Kidney epithelial cell (primary cell): ENCODE data around the gene CLIP2. TPM values are rescaled to one million over a fixed set of nuclear protein-coding genes. Genes with fewer than 3 reads are reported as not detected.
"Not testable (repeated sequence)": the region's sequence is repeated elsewhere in the genome, so short reads cannot be mapped to it uniquely, and the experiment has no call there.

ENCODE experiments used
- DNase-seq: peaks from one replicate; pipeline ENCODE4 v3.0.0-alpha.2; 2010; ENCODE audit warnings: low read depth
- H3K27me3 ChIP-seq: 2 replicates; pipeline ENCODE4 v1.6.0; 2011; ENCODE audit warnings: low read length; ENCODE audit not compliant: control insufficient read depth, insufficient read depth
- H3K36me3 ChIP-seq: 2 replicates; pipeline ENCODE4 v1.5.1; 2011; ENCODE audit warnings: low read length; ENCODE audit not compliant: control insufficient read depth, insufficient read depth
- H3K4me3 ChIP-seq: 2 replicates; pipeline ENCODE4 v1.5.1; 2011; ENCODE audit warnings: low read depth, mild to moderate bottlenecking, control low read depth, low read length
- total RNA-seq: library from RNA; depleted of rRNA; stranded (reverse); fragments of >200 nt; gene quantifications from 2 replicates; pipeline ENCODE4 v1.2.3, GENCODE V29; 2015
- TF ChIP-seq, protein P1 (sequence below): IDR thresholded peaks from 2 replicates; pipeline ENCODE4 v1.5.1; 2011; ENCODE audit warnings: mild to moderate bottlenecking, moderate library complexity, low read length, control low read depth, inconsistent platforms; ENCODE audit not compliant: insufficient read depth, poor library complexity, severe bottlenecking

CLIP2 gene
- total RNA-seq, 1 donor from 2014 or later = 46.3 TPM

DNA sequence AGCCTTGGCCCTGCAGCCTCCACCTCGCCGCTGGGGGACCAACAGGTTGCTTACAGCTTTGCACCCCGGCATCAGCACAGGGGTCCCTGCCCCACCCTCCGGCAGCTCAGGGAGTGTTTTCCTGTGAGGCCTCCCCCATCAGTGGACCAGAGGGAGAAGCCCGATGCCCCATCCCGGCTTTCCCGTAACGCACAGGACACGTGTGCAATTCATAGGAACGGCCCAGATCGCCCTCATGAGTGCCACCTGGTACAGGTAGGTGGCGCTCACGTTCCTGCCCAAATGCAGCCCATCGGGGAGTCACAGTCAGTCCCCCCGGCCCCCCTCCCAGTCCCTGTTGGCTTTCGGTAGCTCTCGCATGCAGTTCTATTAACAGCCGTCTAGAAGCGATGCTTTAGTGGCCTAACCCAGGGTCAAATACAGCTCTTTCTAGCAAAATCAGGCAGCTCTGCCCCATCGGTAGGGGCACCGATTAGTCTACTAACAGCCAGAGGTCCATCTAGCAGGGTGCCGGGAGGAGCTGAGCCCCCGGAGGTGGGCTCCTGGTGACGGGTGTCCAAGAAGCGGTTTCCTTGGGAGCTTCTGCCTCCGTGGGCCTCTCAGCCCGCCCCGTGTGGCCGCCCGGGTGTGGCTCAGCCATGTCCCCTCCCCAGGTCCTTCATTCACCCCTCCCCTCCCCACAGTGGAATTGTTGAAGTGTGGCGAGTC, 116.1 kb downstream of the CLIP2 start:
- H3K4me3 ChIP-seq = no peak overlapping the region
- H3K27me3 ChIP-seq = no peaks in the 10 kb centered on the region
- DNase-seq = no peak
- H3K36me3 ChIP-seq = peaks cover 2% of the 10 kb centered on the region
- TF ChIP-seq, protein P1, sequence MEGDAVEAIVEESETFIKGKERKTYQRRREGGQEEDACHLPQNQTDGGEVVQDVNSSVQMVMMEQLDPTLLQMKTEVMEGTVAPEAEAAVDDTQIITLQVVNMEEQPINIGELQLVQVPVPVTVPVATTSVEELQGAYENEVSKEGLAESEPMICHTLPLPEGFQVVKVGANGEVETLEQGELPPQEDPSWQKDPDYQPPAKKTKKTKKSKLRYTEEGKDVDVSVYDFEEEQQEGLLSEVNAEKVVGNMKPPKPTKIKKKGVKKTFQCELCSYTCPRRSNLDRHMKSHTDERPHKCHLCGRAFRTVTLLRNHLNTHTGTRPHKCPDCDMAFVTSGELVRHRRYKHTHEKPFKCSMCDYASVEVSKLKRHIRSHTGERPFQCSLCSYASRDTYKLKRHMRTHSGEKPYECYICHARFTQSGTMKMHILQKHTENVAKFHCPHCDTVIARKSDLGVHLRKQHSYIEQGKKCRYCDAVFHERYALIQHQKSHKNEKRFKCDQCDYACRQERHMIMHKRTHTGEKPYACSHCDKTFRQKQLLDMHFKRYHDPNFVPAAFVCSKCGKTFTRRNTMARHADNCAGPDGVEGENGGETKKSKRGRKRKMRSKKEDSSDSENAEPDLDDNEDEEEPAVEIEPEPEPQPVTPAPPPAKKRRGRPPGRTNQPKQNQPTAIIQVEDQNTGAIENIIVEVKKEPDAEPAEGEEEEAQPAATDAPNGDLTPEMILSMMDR = peak; percentile 69

DNA sequence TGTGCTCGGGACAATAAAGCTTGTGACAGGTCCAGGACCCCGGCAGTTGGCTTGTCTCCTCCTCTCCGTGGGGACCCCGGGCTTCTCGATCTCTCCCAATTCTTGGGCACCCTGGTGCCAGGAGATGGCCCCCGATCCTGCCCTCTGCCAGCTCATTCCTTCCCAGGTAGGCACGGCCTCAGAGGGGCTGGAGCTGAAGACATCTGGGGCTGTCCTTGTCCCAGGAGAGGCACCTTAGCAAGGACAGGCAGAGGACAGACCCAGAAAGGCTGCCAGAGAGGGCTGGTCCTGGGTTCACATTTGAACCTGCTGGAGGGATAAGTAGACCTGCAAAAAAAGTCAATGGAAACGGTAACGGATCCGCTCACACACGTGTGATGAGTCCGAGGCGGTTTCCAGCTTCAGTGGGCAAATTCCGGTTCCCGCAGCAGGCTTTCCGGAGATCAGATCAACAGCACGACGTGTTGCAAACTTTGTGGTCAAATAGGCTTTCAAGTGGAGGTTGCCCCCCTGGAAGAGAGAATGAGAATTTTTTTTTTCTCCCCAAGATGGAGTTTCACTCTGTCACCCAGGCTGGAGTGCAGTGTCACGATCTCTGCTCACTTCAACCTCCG, 116.8 kb downstream of the CLIP2 start:
- Histone ChIP-seq H3K36me3 (peaks cover 2% of the 10 kb centered on the region), H3K4me3 (no peak overlapping the region), H3K27me3 (no peaks in the 10 kb centered on the region)
- TF ChIP-seq, protein P1 = no peak
- DNase-seq = no peak

DNA sequence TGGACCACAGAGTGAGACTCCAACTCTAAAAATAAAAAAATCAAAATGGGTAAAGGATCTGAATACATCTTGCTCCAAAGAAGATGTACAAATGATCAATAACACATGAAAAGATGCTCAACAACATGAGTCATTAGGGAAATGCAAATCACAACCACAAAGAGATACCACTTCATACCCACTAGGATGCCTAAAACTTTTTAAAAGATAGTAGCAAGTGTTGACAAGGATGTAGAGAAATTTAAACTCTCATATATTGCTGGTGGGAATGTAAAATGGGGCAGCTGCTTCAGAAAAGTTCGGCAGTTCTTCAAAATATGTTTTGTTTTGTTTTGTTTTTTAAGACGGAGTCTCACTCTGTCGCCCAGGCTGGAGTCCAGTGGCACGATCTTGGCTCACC, 118.8 kb downstream of the CLIP2 start:
- DNase-seq = no peak
- TF ChIP-seq, protein P1 = no peak
- Histone ChIP-seq H3K4me3 (no peak overlapping the region), H3K36me3 (peaks cover 2% of the 10 kb centered on the region), H3K27me3 (no peaks in the 10 kb centered on the region)

DNA sequence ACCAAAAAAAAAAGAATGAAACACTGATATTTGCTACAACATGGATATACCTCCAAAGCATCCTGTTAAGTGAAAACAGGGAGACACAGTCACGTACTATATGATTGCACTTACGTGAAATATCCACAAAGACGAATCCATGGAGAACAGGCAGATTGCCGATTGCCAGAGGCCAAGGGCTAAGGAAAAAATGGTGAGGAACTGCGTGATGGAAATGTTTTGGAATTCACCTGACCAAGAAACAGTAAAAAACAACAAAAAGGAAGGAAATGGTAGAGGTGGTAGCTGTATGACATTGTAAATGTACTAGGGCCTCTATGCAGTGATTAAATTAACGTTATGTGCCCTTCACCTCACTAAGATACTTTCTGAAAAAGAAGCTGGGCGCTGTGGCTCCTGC, 120.4 kb downstream of the CLIP2 start:
- H3K4me3 ChIP-seq = no peak overlapping the region
- TF ChIP-seq, protein P1 = no peak

DNA sequence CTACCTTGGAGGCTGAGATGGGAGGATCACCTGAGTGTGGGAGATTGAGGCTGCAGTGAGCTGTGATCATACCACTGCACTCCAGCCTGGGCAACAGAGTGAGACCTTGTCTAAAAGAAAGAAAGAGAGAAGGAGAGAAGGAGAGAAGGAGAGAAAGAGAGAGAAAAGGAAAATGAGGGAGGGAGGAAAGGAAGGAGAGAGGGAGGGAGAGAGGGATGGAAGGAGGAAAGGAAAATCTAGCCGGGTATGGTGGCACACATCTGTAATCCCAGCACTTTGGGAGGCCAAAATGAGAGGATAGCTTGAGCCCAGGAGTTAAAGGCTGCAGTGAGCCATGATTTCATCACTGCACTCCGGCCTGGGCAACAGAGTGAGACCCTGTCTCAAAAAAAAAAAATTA, 121.6 kb downstream of the CLIP2 start:
- DNase-seq = no peak
- TF ChIP-seq, protein P1 = no peak
- no peaks in the 10 kb centered on the region for H3K36me3 ChIP-seq
- no peaks in the 10 kb centered on the region for H3K27me3 ChIP-seq
- H3K4me3 ChIP-seq = no peak overlapping the region

More for the DNA sequence above, 120.4 kb downstream of the CLIP2 start:
- no peak for DNase-seq
- peaks cover 1% of the 10 kb centered on the region for H3K36me3 ChIP-seq
- H3K27me3 ChIP-seq = no peaks in the 10 kb centered on the region

DNA sequence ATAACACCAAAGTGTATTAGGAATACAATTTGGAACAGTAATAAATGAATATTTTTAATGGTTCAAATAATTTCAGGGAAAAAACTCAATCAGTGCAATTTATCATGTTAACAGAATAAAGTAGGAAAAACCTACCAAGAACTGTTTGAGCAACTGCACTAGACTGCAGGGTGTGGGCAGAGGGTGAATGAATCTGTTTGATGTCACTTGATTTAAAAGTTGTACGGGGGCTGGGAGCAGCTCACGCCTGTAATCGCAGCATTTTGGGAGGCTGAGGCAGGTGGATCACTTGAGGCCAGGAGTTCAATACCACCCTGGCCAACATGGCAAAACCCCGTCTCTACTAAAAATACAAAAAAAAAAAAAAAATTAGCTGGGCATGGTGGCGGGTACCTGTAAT, 122.4 kb downstream of the CLIP2 start:
- DNase-seq, H3K4me3 ChIP-seq, H3K27me3 ChIP-seq, H3K36me3 ChIP-seq: not testable (repeated sequence)
